Neural progenitor cell (in vitro differentiated cells): ENCODE results near the gene CUEDC1. TPM values are rescaled to one million over a fixed set of nuclear protein-coding genes. Genes with fewer than 3 reads are reported as not detected.

Experiments
- DNase-seq: peaks from one replicate; pipeline ENCODE4 v3.0.0-alpha.2; 2016; ENCODE audit warnings: low spot score
- H2AFZ ChIP-seq: fragments of 200-600 bp; sonication (generic); replicated peaks from 2 replicates; pipeline ENCODE4 v1.6.1; 2016; ENCODE audit warnings: antibody characterized with exemption
- H3F3A ChIP-seq: fragments of 200-600 bp; sonication (generic); 2 replicates; pipeline ENCODE4 v1.6.1; 2016; ENCODE audit warnings: antibody characterized with exemption, low read depth
- H3K27ac ChIP-seq: fragments of 200-600 bp; sonication (generic); 2 replicates; pipeline ENCODE4 v1.5.1; 2016; ENCODE audit warnings: mild to moderate bottlenecking
- H3K27me3 ChIP-seq: fragments of 200-600 bp; sonication (generic); 2 replicates; pipeline ENCODE4 v1.6.1; 2016; ENCODE audit warnings: mild to moderate bottlenecking, moderate library complexity
- H3K36me3 ChIP-seq: fragments of 200-600 bp; sonication (generic); 2 replicates; pipeline ENCODE4 v1.5.1; 2016
- H3K4me1 ChIP-seq: fragments of 200-600 bp; sonication (generic); 2 replicates; pipeline ENCODE4 v1.6.1; 2016; ENCODE audit warnings: mixed run types
- H3K4me2 ChIP-seq: fragments of 200-600 bp; sonication (generic); 2 replicates; pipeline ENCODE4 v1.6.1; 2016
- H3K4me3 ChIP-seq: fragments of 200-600 bp; sonication (generic); 2 replicates; pipeline ENCODE4 v1.5.1; 2016
- H3K79me2 ChIP-seq: fragments of 200-600 bp; sonication (generic); 2 replicates; pipeline ENCODE4 v1.6.1; 2016; ENCODE audit warnings: low read depth
- H3K9ac ChIP-seq: fragments of 200-600 bp; sonication (generic); 2 replicates; pipeline ENCODE4 v1.6.1; 2016
- H3K9me3 ChIP-seq: fragments of 200-600 bp; sonication (generic); 2 replicates; pipeline ENCODE4 v1.5.1; 2016; ENCODE audit warnings: low read depth
- H4K20me1 ChIP-seq: fragments of 200-600 bp; sonication (generic); 2 replicates; pipeline ENCODE4 v1.6.1; 2016; ENCODE audit warnings: low read depth
- H3K27ac Mint-ChIP-seq: 3 replicates; pipeline ENCODE4 v1.8.0; 2021; ENCODE audit warnings: mixed read lengths
- H3K27me3 Mint-ChIP-seq: 2 replicates; pipeline ENCODE4 v1.8.0; 2022; ENCODE audit warnings: low read depth, mild to moderate bottlenecking, inconsistent platforms, moderate library complexity, mixed read lengths; ENCODE audit not compliant: insufficient read depth
- H3K36me3 Mint-ChIP-seq: 3 replicates; pipeline ENCODE4 v1.8.0; 2021; ENCODE audit warnings: mixed read lengths
- H3K4me1 Mint-ChIP-seq: 3 replicates; pipeline ENCODE4 v1.8.0; 2021; ENCODE audit warnings: mixed read lengths
- H3K4me3 Mint-ChIP-seq: 3 replicates; pipeline ENCODE4 v1.8.0; 2021; ENCODE audit warnings: mild to moderate bottlenecking, moderate library complexity, mixed read lengths
- H3K9me3 Mint-ChIP-seq: 3 replicates; pipeline ENCODE4 v1.8.0; 2020; ENCODE audit warnings: mixed read lengths
- CTCF ChIP-seq: fragments of 200-600 bp; sonication (generic); IDR thresholded peaks from 2 replicates; pipeline ENCODE4 v1.5.1; 2017; ENCODE audit warnings: antibody characterized with exemption, mild to moderate bottlenecking
- EZH2 ChIP-seq: fragments of 200-600 bp; sonication (generic); IDR thresholded peaks from 2 replicates; pipeline ENCODE4 v1.6.1; 2017; ENCODE audit warnings: antibody characterized with exemption, mild to moderate bottlenecking, moderate library complexity
- EZH2phosphoT487 ChIP-seq: fragments of 200-600 bp; sonication (generic); IDR thresholded peaks from 2 replicates; pipeline ENCODE4 v1.6.1; 2017; ENCODE audit warnings: antibody characterized with exemption
- total RNA-seq: library from RNA; depleted of rRNA; stranded (reverse); fragments of >200 nt; gene quantifications from 2 replicates; pipeline ENCODE4 v1.2.3, GENCODE V29; 2015; ENCODE audit warnings: low replicate concordance

The CUEDC1 gene
- total RNA-seq, 1 donor from 2014 or later, result 8.8 TPM

GRCh38 chr17:57918017-57918895, 37.0 kb downstream of the CUEDC1 start:
- Histone ChIP-seq H3K9me3 (no peaks in the 10 kb centered on the region), H3K4me1 (peaks cover 92% of the 10 kb centered on the region), H4K20me1 (no peaks in the 10 kb centered on the region), H3K4me2 (peak overlapping the region; percentile 67), H3K9ac (no peak overlapping the region), H3F3A (peaks cover 77% of the 10 kb centered on the region), H3K27ac (peak overlapping the region; percentile 91), H3K4me3 (no peak overlapping the region), H3K27me3 (no peaks in the 10 kb centered on the region), H3K36me3 (no peaks in the 10 kb centered on the region), H2AFZ (no peak overlapping the region), H3K79me2 (peaks cover 10% of the 10 kb centered on the region)
- TF ChIP-seq CTCF, result no peak
- TF ChIP-seq EZH2, result no peak
- no peak for TF ChIP-seq EZH2phosphoT487
- peak; percentile 44 for DNase-seq
- H3K9me3 Mint-ChIP-seq, result no peaks in the 10 kb centered on the region
- peaks cover 95% of the 10 kb centered on the region for H3K4me1 Mint-ChIP-seq
- peaks cover 2% of the 10 kb centered on the region for H3K36me3 Mint-ChIP-seq
- peak overlapping the region; percentile 41 for H3K4me3 Mint-ChIP-seq
- H3K27me3 Mint-ChIP-seq, result peaks cover 11% of the 10 kb centered on the region
- peak overlapping the region; percentile 100 for H3K27ac Mint-ChIP-seq

GRCh38 chr17:57916925-57917858, 38.0 kb downstream of the CUEDC1 start:
- Mint-ChIP-seq H3K9me3 (no peaks in the 10 kb centered on the region), H3K4me1 (peaks cover 92% of the 10 kb centered on the region), H3K27me3 (peaks cover 11% of the 10 kb centered on the region), H3K4me3 (peak overlapping the region; percentile 81), H3K27ac (peak overlapping the region; percentile 100), H3K36me3 (peaks cover 2% of the 10 kb centered on the region)
- Histone ChIP-seq H3K9me3 (no peaks in the 10 kb centered on the region), H4K20me1 (no peaks in the 10 kb centered on the region), H3K27me3 (no peaks in the 10 kb centered on the region), H3K4me3 (peak overlapping the region; percentile 19), H2AFZ (no peak overlapping the region), H3K36me3 (no peaks in the 10 kb centered on the region), H3K4me2 (peak overlapping the region; percentile 67), H3K27ac (peak overlapping the region; percentile 91), H3K4me1 (peaks cover 98% of the 10 kb centered on the region), H3K9ac (no peak overlapping the region), H3K79me2 (peaks cover 11% of the 10 kb centered on the region), H3F3A (peaks cover 85% of the 10 kb centered on the region)
- TF ChIP-seq CTCF, result no peak
- TF ChIP-seq EZH2, result no peak
- no peak for TF ChIP-seq EZH2phosphoT487
- DNase-seq, result no peak

- peak overlapping the region; percentile 19 for H3K4me3 ChIP-seq
- H3K4me2 ChIP-seq, result peak overlapping the region; percentile 67
- peaks cover 2% of the 10 kb centered on the region for H3K36me3 Mint-ChIP-seq
- no peak for TF ChIP-seq CTCF
- TF ChIP-seq EZH2, result no peak
- TF ChIP-seq EZH2phosphoT487, result no peak
- no peaks in the 10 kb centered on the region for H3K9me3 Mint-ChIP-seq
- no peaks in the 10 kb centered on the region for H3K27me3 ChIP-seq
- no peaks in the 10 kb centered on the region for H4K20me1 ChIP-seq
- H3K4me3 Mint-ChIP-seq, result peak overlapping the region; percentile 81
- peaks cover 100% of the 10 kb centered on the region for H3K4me1 ChIP-seq
- peak; percentile 94 for DNase-seq
- no peak overlapping the region for H2AFZ ChIP-seq
- peaks cover 90% of the 10 kb centered on the region for H3F3A ChIP-seq
- H3K27ac ChIP-seq, result peak overlapping the region; percentile 91
- peaks cover 92% of the 10 kb centered on the region for H3K4me1 Mint-ChIP-seq
- peaks cover 16% of the 10 kb centered on the region for H3K27me3 Mint-ChIP-seq
- no peaks in the 10 kb centered on the region for H3K9me3 ChIP-seq
- no peaks in the 10 kb centered on the region for H3K36me3 ChIP-seq
- H3K79me2 ChIP-seq, result peaks cover 11% of the 10 kb centered on the region
- no peak overlapping the region for H3K9ac ChIP-seq
- H3K27ac Mint-ChIP-seq, result peak overlapping the region; percentile 100
Observed at GRCh38 chr17:57915985-57916757, 39.0 kb downstream of the CUEDC1 start.
